Adrenal gland (tissue), 12 donors: ENCODE measurements around the gene DNAJB1. TPM values are rescaled to one million over a fixed set of nuclear protein-coding genes. Genes with fewer than 3 reads are reported as not detected.
"Not testable (repeated sequence)": the region's sequence is repeated elsewhere in the genome, so short reads cannot be mapped to it uniquely, and the experiment has no call there.

Experiments used
- DNase-seq, 7 donors: peaks; one replicate each; pipeline ENCODE4 v3.0.0-alpha.2; 2019 to 2020
- H3K27ac ChIP-seq, 5 donors: fragments of 200-600 bp; sonication (generic) in 4 of 5; 1 replicate in 3 of 5; 2 replicates in 2 of 5; pipeline versions ENCODE4 v1.5.1 to v1.8.0; 2016 to 2020; ENCODE audit warnings: mild to moderate bottlenecking in 1 of 5
- H3K27me3 ChIP-seq: fragments of 200-600 bp; 2 replicates; pipeline ENCODE4 v1.8.0; 2021
- H3K36me3 ChIP-seq, 2 donors: fragments of 200-600 bp; replicated peaks in 1 of 2; 1 replicate in 1 of 2; 2 replicates in 1 of 2; pipeline versions ENCODE4 v1.5.1 to v1.8.0; 2018 to 2022
- H3K4me1 ChIP-seq, 2 donors: fragments of 200-600 bp; replicated peaks in 1 of 2; 1 replicate in 1 of 2; 2 replicates in 1 of 2; pipeline versions ENCODE4 v1.5.1 to v1.8.0; 2018 to 2021
- H3K4me3 ChIP-seq, 4 donors: fragments of 200-600 bp; sonication (generic) in 3 of 4; one replicate each; pipeline ENCODE4 v1.5.1; 2016 to 2018
- H3K9me3 ChIP-seq, 3 donors: fragments of 200-600 bp; sonication (generic) in 1 of 3; replicated peaks in 1 of 3; 1 replicate in 2 of 3; 2 replicates in 1 of 3; pipeline versions ENCODE4 v1.5.1 to v1.8.0; 2016 to 2021
- CTCF ChIP-seq, 6 experiments: fragments of 450-650 bp in 4 of 6; fragments of 200-600 bp in 2 of 6; sonication (generic) in 1 of 6; IDR thresholded peaks; 1 replicate in 5 of 6; 2 replicates in 1 of 6; pipeline versions ENCODE4 v1.5.1 to v1.8.0; 2016 to 2021; ENCODE audit warnings: antibody characterized with exemption in 6 of 6, mild to moderate bottlenecking in 2 of 6, moderate library complexity in 1 of 6
- POLR2A ChIP-seq, 2 donors: fragments of 450-650 bp; IDR thresholded peaks; one replicate each; pipeline ENCODE4 v1.6.1; 2017; ENCODE audit warnings: antibody characterized with exemption in 2 of 2, mild to moderate bottlenecking in 2 of 2, moderate library complexity in 1 of 2
- WGBS, 4 donors: extraction: QIAGEN DNeasy Blood & Tissue Kit in 2 of 4; methylation state at CpG; one replicate each; pipeline versions ENCODE4 v1.1.5 to v1.1.7; 2013 to 2017; 5-methylcytosine and 5-hydroxymethylcytosine counted together
- intact Hi-C, 2 donors: fragments of 100-400 bp; cut with DNase I; formaldehyde crosslinking; loops; one replicate each; pipeline versions ENCODE4 v1.14.1 to v1.15.0; 2022 to 2023
- polyA plus RNA-seq, 3 donors: library from polyadenylated mRNA; stranded (reverse); fragments of 200-250 nt in 2 of 3; fragments of 350-450 nt in 1 of 3; fragmentation: Illumina TruSeq in 1 of 3; extraction: RNeasy Lipid Tissue Mini Kit (QIAGEN cat#74804) in 1 of 3; gene quantifications; one replicate each; pipeline ENCODE4 v1.2.3, GENCODE V29; 2013 to 2014
- total RNA-seq, 9 donors: library from RNA; depleted of rRNA in 4 of 9; stranded (reverse); fragments of >200 nt in 4 of 9; fragments of 120-200 nt in 1 of 9; fragmentation: NEBNext Ultra II Directional in 1 of 9; extraction: Animal tissue kit (Norgen Biotek cat#: 25700) in 1 of 9; gene quantifications; one replicate each; pipeline versions ENCODE4 v1.1.0 to v1.2.4, GENCODE V29; 2013 to 2023
- donor health status: healthy with polysubstance abuse.
- donor health status: Bipolar disorder and iron deficiency.
- donor health status: DM: yes; HTN: yes; CAD: no.
- donor health status: DM: no; HTN: no; CAD: no.
- donor health status: DM: no; HTN: no; CAD: no.
- donor health status: DM: yes; HTN: yes; CAD: no.

Gene DNAJB1
- total and polyA plus RNA-seq, 12 donors, result 42.5 to 273 (median 123) TPM

- intact Hi-C loops, result no loop called here
- Histone ChIP-seq H3K36me3 (peaks cover 0 to 5% of the 10 kb centered on the region in 2 donors), H3K27ac (no peak overlapping the region), H3K4me3 (no peak overlapping the region), H3K4me1 (peaks cover 16 to 19% of the 10 kb centered on the region in 2 donors), H3K27me3 (no peaks in the 10 kb centered on the region), H3K9me3 (no peaks in the 10 kb centered on the region)
- 79 to 85% (median 81%) methylated on average over 4 to 5 of the region's 5 CpGs for WGBS, 4 donors
- TF ChIP-seq CTCF (IDR thresholded peaks at IDR 0.05), result no peak
- TF ChIP-seq POLR2A (IDR thresholded peaks at IDR 0.05), result no peak
- no peak for DNase-seq
Observed at GRCh38 chr19:14544047-14544446, 25.9 kb upstream of the DNAJB1 start.

GRCh38 chr19:14542711-14543328 is 24.6 kb upstream of the DNAJB1 start:
- 52 to 58% (median 56%) methylated on average over 6 to 7 of the region's 7 CpGs for WGBS, 4 donors
- Histone ChIP-seq H3K9me3 (no peaks in the 10 kb centered on the region), H3K27me3 (no peaks in the 10 kb centered on the region), H3K36me3 (no peaks in the 10 kb centered on the region), H3K27ac (no peak overlapping the region), H3K4me3 (no peak overlapping the region), H3K4me1 (peaks cover 21 to 23% of the 10 kb centered on the region in 2 donors)
- TF ChIP-seq POLR2A (IDR thresholded peaks at IDR 0.05) (no peak), CTCF (IDR thresholded peaks at IDR 0.05) (no peak)
- DNase-seq, result no peak
- intact Hi-C loops, result no loop called here

- H3K36me3 ChIP-seq, H3K9me3 ChIP-seq, DNase-seq, H3K4me3 ChIP-seq, H3K27ac ChIP-seq, intact Hi-C loops, H3K27me3 ChIP-seq: not testable (repeated sequence)
- peaks cover 28 to 29% of the 10 kb centered on the region in 2 donors for H3K4me1 ChIP-seq
- WGBS, 4 donors, result 77 to 85% (median 78%) methylated on average over 5 of the region's 5 CpGs
Observed at GRCh38 chr19:14541979-14542378, 23.8 kb upstream of the DNAJB1 start.

- DNase-seq, result no peak
- Histone ChIP-seq H3K36me3 (no peaks in the 10 kb centered on the region), H3K9me3 (no peaks in the 10 kb centered on the region), H3K4me3 (no peak overlapping the region), H3K27ac (no peak overlapping the region), H3K27me3 (no peaks in the 10 kb centered on the region), H3K4me1 (peaks cover 28 to 33% of the 10 kb centered on the region in 2 donors)
- WGBS, 4 donors, result 92 to 98% (median 95%) methylated on average over 17 to 19 of the region's 19 CpGs
- no peak for TF ChIP-seq POLR2A (IDR thresholded peaks at IDR 0.05)
- no peak for TF ChIP-seq CTCF (IDR thresholded peaks at IDR 0.05)
- intact Hi-C loops, result no loop called here
Observed at GRCh38 chr19:14540741-14541525, 22.7 kb upstream of the DNAJB1 start.
